Measurements from ENCODE around the gene FBP1. TPM values are rescaled to one million over a fixed set of nuclear protein-coding genes. Genes with fewer than 3 reads are reported as not detected.

The FBP1 gene
- total and polyA plus RNA-seq, 7 experiments from 2014 or later = 0.15 to 26.1 (median 10.8) TPM

GRCh38 chr9:94577571-94577970 lies 61.7 kb downstream of the FBP1 start:
- peaks cover 0 to 4% (median 0%) of the 10 kb centered on the region in 7 donors for H3K4me1 Mint-ChIP-seq
- no peak overlapping the region for H3K27ac Mint-ChIP-seq
- ATAC-seq (no peak), DNase-seq (no peak)
- H3K36me3 ChIP-seq (ENCODE audit: control insufficient read depth in 2 of 3, insufficient read depth in 3 of 3, low read length in 3 of 3) = no peaks in the 10 kb centered on the region
- no peaks in the 10 kb centered on the region for H3K4me1 ChIP-seq (ENCODE audit: control insufficient read depth in 2 of 2, insufficient read depth in 2 of 2, low read length in 2 of 2)
- ChIA-PET POLR2A (no interaction called here), CTCF (no interaction called here)
- no peak overlapping the region for H3K4me3 Mint-ChIP-seq
- no peak overlapping the region for H3K4me3 ChIP-seq (ENCODE audit: low read length)
- intact Hi-C loops (cut with micrococcal nuclease) = no loop called here
- no peaks in the 10 kb centered on the region for H3K9me3 ChIP-seq (ENCODE audit: control insufficient read depth in 2 of 3, low read length in 3 of 3)
- H3K27ac ChIP-seq (ENCODE audit: low read depth, low read length) = no peak overlapping the region
- H3K9me3 Mint-ChIP-seq = peaks cover 0 to 3% (median 0%) of the 10 kb centered on the region in 11 donors
- no peaks in the 10 kb centered on the region for H3K27me3 ChIP-seq (ENCODE audit: control insufficient read depth in 2 of 2, insufficient read depth in 2 of 2, low read length in 2 of 2)
- peaks cover 0 to 2% (median 0%) of the 10 kb centered on the region in 5 donors for H3K36me3 Mint-ChIP-seq
- peaks cover under 1 to 20% (median 11%) of the 10 kb centered on the region in 5 donors for H3K27me3 Mint-ChIP-seq

DNA sequence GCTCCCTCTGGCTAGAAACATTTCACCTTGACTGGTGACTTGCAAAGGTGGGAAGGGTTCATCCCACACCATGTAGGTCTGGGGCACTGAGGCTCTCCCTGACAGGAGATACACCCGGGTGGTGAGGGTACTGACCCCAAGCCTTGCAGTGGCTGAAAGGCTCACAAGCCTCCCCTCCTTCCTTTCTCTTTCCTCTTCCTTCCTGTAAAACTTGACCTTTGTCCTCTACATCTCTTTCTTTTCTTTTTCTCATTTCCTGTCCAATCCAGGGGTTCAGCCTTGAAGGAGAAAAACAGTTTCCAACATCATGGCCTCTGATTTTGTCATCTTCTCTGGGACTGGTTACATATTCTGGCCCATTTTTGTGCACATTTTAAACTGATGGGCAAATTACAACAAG lies 62.3 kb downstream of the FBP1 start:
- Histone ChIP-seq H3K4me1 (ENCODE audit: control insufficient read depth in 2 of 2, insufficient read depth in 2 of 2, low read length in 2 of 2) (no peaks in the 10 kb centered on the region), H3K27ac (ENCODE audit: low read depth, low read length) (no peak overlapping the region), H3K9me3 (ENCODE audit: control insufficient read depth in 2 of 3, low read length in 3 of 3) (no peaks in the 10 kb centered on the region), H3K4me3 (ENCODE audit: low read length) (no peak overlapping the region), H3K36me3 (ENCODE audit: control insufficient read depth in 2 of 3, insufficient read depth in 3 of 3, low read length in 3 of 3) (no peaks in the 10 kb centered on the region), H3K27me3 (ENCODE audit: control insufficient read depth in 2 of 2, insufficient read depth in 2 of 2, low read length in 2 of 2) (no peaks in the 10 kb centered on the region)
- Mint-ChIP-seq H3K27ac (no peak overlapping the region), H3K9me3 (peaks cover 0 to 3% (median 0%) of the 10 kb centered on the region in 11 donors), H3K36me3 (peaks cover 0 to 4% (median 0%) of the 10 kb centered on the region in 5 donors), H3K4me1 (peaks cover 0 to 4% (median 0%) of the 10 kb centered on the region in 7 donors), H3K27me3 (peaks cover 6 to 20% (median 16%) of the 10 kb centered on the region in 5 donors), H3K4me3 (no peak overlapping the region)
- ATAC-seq (no peak), DNase-seq (no peak)
- ChIA-PET CTCF (no interaction called here), POLR2A (no interaction called here)
- intact Hi-C loops (cut with micrococcal nuclease) = no loop called here

GRCh38 chr9:94576131-94576530 lies 63.2 kb downstream of the FBP1 start:
- DNase-seq (no peak), ATAC-seq (no peak)
- peaks cover 0 to 4% (median 0%) of the 10 kb centered on the region in 5 donors for H3K36me3 Mint-ChIP-seq
- Histone ChIP-seq H3K27me3 (ENCODE audit: control insufficient read depth in 2 of 2, insufficient read depth in 2 of 2, low read length in 2 of 2) (no peaks in the 10 kb centered on the region), H3K36me3 (ENCODE audit: control insufficient read depth in 2 of 3, insufficient read depth in 3 of 3, low read length in 3 of 3) (no peaks in the 10 kb centered on the region), H3K9me3 (ENCODE audit: control insufficient read depth in 2 of 3, low read length in 3 of 3) (no peaks in the 10 kb centered on the region), H3K4me3 (ENCODE audit: low read length) (no peak overlapping the region), H3K4me1 (ENCODE audit: control insufficient read depth in 2 of 2, insufficient read depth in 2 of 2, low read length in 2 of 2) (no peaks in the 10 kb centered on the region), H3K27ac (ENCODE audit: low read depth, low read length) (no peak overlapping the region)
- intact Hi-C loops (cut with micrococcal nuclease) = no loop called here
- peaks cover 0 to 4% (median 0%) of the 10 kb centered on the region in 7 donors for H3K4me1 Mint-ChIP-seq
- H3K9me3 Mint-ChIP-seq = peaks cover 0 to 3% (median 0%) of the 10 kb centered on the region in 11 donors
- peaks cover 11 to 21% (median 20%) of the 10 kb centered on the region in 5 donors for H3K27me3 Mint-ChIP-seq
- no peak overlapping the region for H3K4me3 Mint-ChIP-seq
- CTCF ChIA-PET = no interaction called here
- POLR2A ChIA-PET = no interaction called here
- H3K27ac Mint-ChIP-seq = no peak overlapping the region

- CTCF ChIA-PET = no interaction called here
- Histone ChIP-seq H3K4me1 (ENCODE audit: control insufficient read depth in 2 of 2, insufficient read depth in 2 of 2, low read length in 2 of 2) (no peaks in the 10 kb centered on the region), H3K4me3 (ENCODE audit: low read length) (no peak overlapping the region), H3K27me3 (ENCODE audit: control insufficient read depth in 2 of 2, insufficient read depth in 2 of 2, low read length in 2 of 2) (no peaks in the 10 kb centered on the region), H3K27ac (ENCODE audit: low read depth, low read length) (no peak overlapping the region), H3K36me3 (ENCODE audit: control insufficient read depth in 2 of 3, insufficient read depth in 3 of 3, low read length in 3 of 3) (no peaks in the 10 kb centered on the region), H3K9me3 (ENCODE audit: control insufficient read depth in 2 of 3, low read length in 3 of 3) (no peaks in the 10 kb centered on the region)
- intact Hi-C loops (cut with micrococcal nuclease) = no loop called here
- POLR2A ChIA-PET = no interaction called here
- Mint-ChIP-seq H3K27ac (no peak overlapping the region), H3K9me3 (peaks cover 0 to 3% (median 0%) of the 10 kb centered on the region in 11 donors), H3K36me3 (peaks cover 0 to 4% (median 0%) of the 10 kb centered on the region in 5 donors), H3K4me1 (no peaks in the 10 kb centered on the region), H3K4me3 (no peak overlapping the region), H3K27me3 (peaks cover 11 to 23% (median 20%) of the 10 kb centered on the region in 5 donors)
- ATAC-seq (no peak), DNase-seq (no peak)
Observed at GRCh38 chr9:94568972-94569712, 70.2 kb downstream of the FBP1 start.

GRCh38 chr9:94568250-94568889 lies 70.9 kb downstream of the FBP1 start:
- intact Hi-C loops (cut with micrococcal nuclease) = no loop called here
- DNase-seq = no peak
- Histone ChIP-seq H3K36me3 (ENCODE audit: control insufficient read depth in 2 of 3, insufficient read depth in 3 of 3, low read length in 3 of 3) (no peaks in the 10 kb centered on the region), H3K4me1 (ENCODE audit: control insufficient read depth in 2 of 2, insufficient read depth in 2 of 2, low read length in 2 of 2) (no peaks in the 10 kb centered on the region), H3K4me3 (ENCODE audit: low read length) (no peak overlapping the region), H3K27ac (ENCODE audit: low read depth, low read length) (no peak overlapping the region), H3K27me3 (ENCODE audit: control insufficient read depth in 2 of 2, insufficient read depth in 2 of 2, low read length in 2 of 2) (no peaks in the 10 kb centered on the region), H3K9me3 (ENCODE audit: control insufficient read depth in 2 of 3, low read length in 3 of 3) (no peaks in the 10 kb centered on the region)
- peaks cover 0 to 4% (median 0%) of the 10 kb centered on the region in 5 donors for H3K36me3 Mint-ChIP-seq
- CTCF ChIA-PET = no interaction called here
- peaks cover 0 to 3% (median 0%) of the 10 kb centered on the region in 11 donors for H3K9me3 Mint-ChIP-seq
- H3K27me3 Mint-ChIP-seq = peaks cover 8 to 21% (median 15%) of the 10 kb centered on the region in 5 donors
- ATAC-seq = no peak
- H3K4me3 Mint-ChIP-seq = no peak overlapping the region
- no peaks in the 10 kb centered on the region for H3K4me1 Mint-ChIP-seq
- POLR2A ChIA-PET = interaction anchor here (0.7 kb wide), 1 partner anchor 274 kb away, joined by 3 read pairs; no protein-coding TSS in a partner anchor
- no peak overlapping the region for H3K27ac Mint-ChIP-seq

DNA sequence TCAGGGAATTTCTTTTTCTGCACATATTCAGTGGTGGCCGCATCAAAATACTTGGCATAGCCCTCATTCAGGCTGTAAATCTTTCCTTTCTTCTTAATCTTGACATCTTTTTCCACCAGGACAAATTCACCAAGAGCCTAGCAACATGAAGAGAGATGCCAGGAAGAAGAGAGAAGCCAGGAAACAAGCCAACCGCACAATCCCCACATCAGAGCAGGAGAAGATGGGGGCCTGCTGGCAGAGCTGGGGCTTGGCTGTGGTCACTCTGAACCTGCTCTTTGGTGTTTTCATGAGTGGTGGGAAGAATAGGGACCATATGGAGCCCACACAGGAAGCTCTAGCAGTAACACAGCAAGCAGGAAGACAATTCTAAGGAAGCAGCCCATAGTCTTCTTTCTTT lies 72.0 kb downstream of the FBP1 start:
- peaks cover 0 to 3% (median 0%) of the 10 kb centered on the region in 5 donors for H3K36me3 Mint-ChIP-seq
- Histone ChIP-seq H3K27me3 (ENCODE audit: control insufficient read depth in 2 of 2, insufficient read depth in 2 of 2, low read length in 2 of 2) (no peaks in the 10 kb centered on the region), H3K36me3 (ENCODE audit: control insufficient read depth in 2 of 3, insufficient read depth in 3 of 3, low read length in 3 of 3) (no peaks in the 10 kb centered on the region), H3K9me3 (ENCODE audit: control insufficient read depth in 2 of 3, low read length in 3 of 3) (no peaks in the 10 kb centered on the region), H3K4me1 (ENCODE audit: control insufficient read depth in 2 of 2, insufficient read depth in 2 of 2, low read length in 2 of 2) (no peaks in the 10 kb centered on the region), H3K27ac (ENCODE audit: low read depth, low read length) (no peak overlapping the region), H3K4me3 (ENCODE audit: low read length) (no peak overlapping the region)
- CTCF ChIA-PET = no interaction called here
- peaks cover 4 to 19% (median 8%) of the 10 kb centered on the region in 5 donors for H3K27me3 Mint-ChIP-seq
- ATAC-seq = no peak
- POLR2A ChIA-PET = no interaction called here
- DNase-seq = no peak
- peaks cover 0 to 3% (median 0%) of the 10 kb centered on the region in 11 donors for H3K9me3 Mint-ChIP-seq
- H3K4me3 Mint-ChIP-seq = no peak overlapping the region
- intact Hi-C loops (cut with micrococcal nuclease) = no loop called here
- no peak overlapping the region for H3K27ac Mint-ChIP-seq
- H3K4me1 Mint-ChIP-seq = no peaks in the 10 kb centered on the region
